Large intestine (tissue), 12 donors: ENCODE results near the gene BPHL. TPM values are rescaled to one million over a fixed set of nuclear protein-coding genes. Genes with fewer than 3 reads are reported as not detected.
A peak's percentile ranks its signal among the peaks of the same experiment; 100 is the strongest.
"Not testable (repeated sequence)": the region's sequence is repeated elsewhere in the genome, so short reads cannot be mapped to it uniquely, and the experiment has no call there.

ENCODE experiments used
- DNase-seq, 2 donors: peaks; one replicate each; pipeline versions ENCODE4 v3.0.0 to v3.0.0-alpha.2; 2013
- H3K27ac ChIP-seq: one replicate; pipeline ENCODE4 v1.5.1; 2013; ENCODE audit warnings: low read length
- H3K27me3 ChIP-seq: 2 replicates; pipeline ENCODE4 v1.6.1; 2013; ENCODE audit warnings: low read length; ENCODE audit not compliant: control insufficient read depth, insufficient read depth
- H3K36me3 ChIP-seq: 2 replicates; pipeline ENCODE4 v1.6.1; 2013; ENCODE audit warnings: low read length; ENCODE audit not compliant: control insufficient read depth, insufficient read depth
- H3K4me1 ChIP-seq: one replicate; pipeline ENCODE4 v1.6.1; 2013; ENCODE audit warnings: low read length; ENCODE audit not compliant: control insufficient read depth, insufficient read depth
- H3K4me3 ChIP-seq: one replicate; pipeline ENCODE4 v1.5.1; 2013; ENCODE audit warnings: low read length
- H3K9me3 ChIP-seq: one replicate; pipeline ENCODE4 v1.6.1; 2013; ENCODE audit warnings: mild to moderate bottlenecking, low read depth, low read length, moderate library complexity; ENCODE audit not compliant: control insufficient read depth
- WGBS: methylation state at CpG from one replicate; pipeline ENCODE4 v1.1.5; 2013; ENCODE audit warnings: low lambda C conversion rate; ENCODE audit not compliant: insufficient coverage; 5-methylcytosine and 5-hydroxymethylcytosine counted together
- long read RNA-seq, 11 donors: transcript quantifications; one replicate each; lab custom pipeline, GENCODE V29; 2026
- polyA plus RNA-seq: library from polyadenylated mRNA; unstranded; fragments of 120-200 nt; gene quantifications from one replicate; pipeline ENCODE4 v1.2.1, GENCODE V29; 2013

BPHL gene
- polyA plus RNA-seq, result 77.9 TPM
- long read RNA-seq, donor 1, transcript BPHL-203 (7 exons, 1,928 nt), result major isoform, 27 of 90 reads
- long read RNA-seq, donor 1, partial matches to known transcripts, result 61 of 90 reads
- long read RNA-seq, donor 1, other reads (novel, unspliced or antisense), result 0 of 90 reads
- long read RNA-seq, donor 2, transcript BPHL-205 (8 exons, 1,563 nt), result minor isoform, 5 of 145 reads
- long read RNA-seq, donor 2, transcript BPHL-203 (7 exons, 1,928 nt), result major isoform, 70 of 145 reads
- long read RNA-seq, donor 2, partial matches to known transcripts, result 68 of 145 reads
- long read RNA-seq, donor 2, other reads (novel, unspliced or antisense), result 0 of 145 reads
- long read RNA-seq, donor 3, transcript BPHL-205 (8 exons, 1,563 nt), result minor isoform, 5 of 172 reads
- long read RNA-seq, donor 3, transcript BPHL-203 (7 exons, 1,928 nt), result major isoform, 62 of 172 reads
- long read RNA-seq, donor 3, partial matches to known transcripts, result 103 of 172 reads
- long read RNA-seq, donor 3, other reads (novel, unspliced or antisense), result 0 of 172 reads
- long read RNA-seq, donor 4, transcript BPHL-203 (7 exons, 1,928 nt), result major isoform, 10 of 10 reads
- long read RNA-seq, donor 4, partial matches to known transcripts, result 0 of 10 reads
- long read RNA-seq, donor 4, other reads (novel, unspliced or antisense), result 0 of 10 reads
- long read RNA-seq, donor 5, transcript BPHL-203 (7 exons, 1,928 nt), result major isoform, 12 of 21 reads
- long read RNA-seq, donor 5, partial matches to known transcripts, result 8 of 21 reads
- long read RNA-seq, donor 5, other reads (novel, unspliced or antisense), result 0 of 21 reads
- long read RNA-seq, donor 6, transcript BPHL-203 (7 exons, 1,928 nt), result major isoform, 40 of 50 reads
- long read RNA-seq, donor 6, partial matches to known transcripts, result 10 of 50 reads
- long read RNA-seq, donor 6, other reads (novel, unspliced or antisense), result 0 of 50 reads
- long read RNA-seq, donor 7, transcript BPHL-203 (7 exons, 1,928 nt), result major isoform, 16 of 16 reads
- long read RNA-seq, donor 7, partial matches to known transcripts, result 0 of 16 reads
- long read RNA-seq, donor 7, other reads (novel, unspliced or antisense), result 0 of 16 reads
- long read RNA-seq, donor 8, transcript BPHL-203 (7 exons, 1,928 nt), result major isoform, 34 of 108 reads
- long read RNA-seq, donor 8, partial matches to known transcripts, result 72 of 108 reads
- long read RNA-seq, donor 8, other reads (novel, unspliced or antisense), result 0 of 108 reads
- long read RNA-seq, donor 9, transcript BPHL-203 (7 exons, 1,928 nt), result major isoform, 39 of 151 reads
- long read RNA-seq, donor 9, partial matches to known transcripts, result 110 of 151 reads
- long read RNA-seq, donor 9, other reads (novel, unspliced or antisense), result 0 of 151 reads
- long read RNA-seq, donor 10, transcript BPHL-205 (8 exons, 1,563 nt), result minor isoform, 11 of 128 reads
- long read RNA-seq, donor 10, transcript BPHL-203 (7 exons, 1,928 nt), result major isoform, 28 of 128 reads
- long read RNA-seq, donor 10, partial matches to known transcripts, result 89 of 128 reads
- long read RNA-seq, donor 10, other reads (novel, unspliced or antisense), result 0 of 128 reads
- long read RNA-seq, donor 11, transcript BPHL-203 (7 exons, 1,928 nt), result major isoform, 29 of 49 reads
- long read RNA-seq, donor 11, partial matches to known transcripts, result 15 of 49 reads
- long read RNA-seq, donor 11, other reads (novel, unspliced or antisense), result 0 of 49 reads

- Histone ChIP-seq H3K9me3 (no peaks in the 10 kb centered on the region), H3K4me3 (peak within 1 kb of the TSS; percentile 80), H3K27ac (peak within 1 kb of the TSS; percentile 99), H3K4me1 (peaks cover 13% of the 10 kb centered on the region), H3K27me3 (no peaks in the 10 kb centered on the region), H3K36me3 (peaks cover 17% of the 10 kb centered on the region)
- DNase-seq, result peak; percentile 95 to 97
- WGBS, result no CpG with 5 or more reads among the region's 89 CpGs
Measured at GRCh38 chr6:3118353-3119039, at the start of gene BPHL. Gene BPHL (plus strand): TSS chr6:3118711. CDS start chr6:3118741, 30 bp downstream.

- Histone ChIP-seq H3K9me3 (no peaks in the 10 kb centered on the region), H3K27ac (no peak overlapping the region), H3K4me3 (no peak overlapping the region), H3K27me3 (no peaks in the 10 kb centered on the region), H3K4me1 (peaks cover 6% of the 10 kb centered on the region), H3K36me3 (peaks cover 14% of the 10 kb centered on the region)
- 60% methylated on average over 1 of the region's 2 CpGs for WGBS
- no peak for DNase-seq
Measured at GRCh38 chr6:3071568-3071967, 46.9 kb upstream of the BPHL start.

- Histone ChIP-seq H3K27me3 (no peaks in the 10 kb centered on the region), H3K4me3 (no peak overlapping the region), H3K27ac (no peak overlapping the region), H3K36me3 (peaks cover 25% of the 10 kb centered on the region), H3K4me1 (peaks cover 6% of the 10 kb centered on the region), H3K9me3 (peaks cover 3% of the 10 kb centered on the region)
- DNase-seq, result no peak
- 90% methylated on average over 2 of the region's 7 CpGs for WGBS
Measured at GRCh38 chr6:3072798-3073197, 45.7 kb upstream of the BPHL start.

GRCh38 chr6:3073382-3073781 lies 45.1 kb upstream of the BPHL start:
- Histone ChIP-seq H3K9me3 (peaks cover 3% of the 10 kb centered on the region), H3K4me1 (peaks cover 6% of the 10 kb centered on the region), H3K36me3 (peaks cover 31% of the 10 kb centered on the region), H3K27me3 (no peaks in the 10 kb centered on the region), H3K27ac (no peak overlapping the region), H3K4me3 (no peak overlapping the region)
- no CpG with 5 or more reads among the region's 11 CpGs for WGBS
- no peak for DNase-seq

- H3K9me3 ChIP-seq, result peaks cover 3% of the 10 kb centered on the region
- peaks cover 48% of the 10 kb centered on the region for H3K36me3 ChIP-seq
Measured at GRCh38 chr6:3075772-3076113, 42.8 kb upstream of the BPHL start.

GRCh38 chr6:3076320-3076719 lies 42.2 kb upstream of the BPHL start:
- WGBS, result no CpG with 5 or more reads among the region's 3 CpGs
- H3K9me3 ChIP-seq, result peaks cover 3% of the 10 kb centered on the region
- no peaks in the 10 kb centered on the region for H3K27me3 ChIP-seq
- no peaks in the 10 kb centered on the region for H3K4me1 ChIP-seq
- peaks cover 54% of the 10 kb centered on the region for H3K36me3 ChIP-seq
- no peak overlapping the region for H3K27ac ChIP-seq
- no peak overlapping the region for H3K4me3 ChIP-seq
- DNase-seq, result no peak

More at GRCh38 chr6:3075772-3076113, 42.8 kb upstream of the BPHL start:
- no peak overlapping the region for H3K4me3 ChIP-seq
- no peak overlapping the region for H3K27ac ChIP-seq
- no peaks in the 10 kb centered on the region for H3K27me3 ChIP-seq
- no peaks in the 10 kb centered on the region for H3K4me1 ChIP-seq
- DNase-seq, result no peak
- WGBS, result 20% methylated on average over 1 of the region's 4 CpGs

- Histone ChIP-seq H3K4me1 (no peaks in the 10 kb centered on the region), H3K27ac (no peak overlapping the region), H3K9me3 (peaks cover 3% of the 10 kb centered on the region), H3K27me3 (no peaks in the 10 kb centered on the region), H3K4me3 (no peak overlapping the region), H3K36me3 (peaks cover 55% of the 10 kb centered on the region)
- WGBS, result no CpG with 5 or more reads among the region's 9 CpGs
- DNase-seq, result no peak
Measured at GRCh38 chr6:3077430-3077829, 41.1 kb upstream of the BPHL start.

GRCh38 chr6:3078952-3079351 lies 39.6 kb upstream of the BPHL start:
- not testable (repeated sequence) for H3K4me3 ChIP-seq, H3K4me1 ChIP-seq, H3K9me3 ChIP-seq, H3K27me3 ChIP-seq, DNase-seq, H3K27ac ChIP-seq
- peaks cover 59% of the 10 kb centered on the region for H3K36me3 ChIP-seq
- 100% methylated on average over 1 of the region's 8 CpGs for WGBS

GRCh38 chr6:3079682-3080081 lies 38.8 kb upstream of the BPHL start:
- DNase-seq, result no peak
- Histone ChIP-seq H3K27ac (no peak overlapping the region), H3K4me1 (no peaks in the 10 kb centered on the region), H3K36me3 (peaks cover 62% of the 10 kb centered on the region), H3K9me3 (peaks cover 3% of the 10 kb centered on the region), H3K4me3 (no peak overlapping the region), H3K27me3 (no peaks in the 10 kb centered on the region)
- WGBS, result no CpG with 5 or more reads among the region's 1 CpG
